Measurements from ENCODE around the gene CELSR2. TPM values are rescaled to one million over a fixed set of nuclear protein-coding genes. Genes with fewer than 3 reads are reported as not detected.

Gene CELSR2
- total RNA-seq, 1 experiment from 2014 or later, result 17.1 TPM

DNA sequence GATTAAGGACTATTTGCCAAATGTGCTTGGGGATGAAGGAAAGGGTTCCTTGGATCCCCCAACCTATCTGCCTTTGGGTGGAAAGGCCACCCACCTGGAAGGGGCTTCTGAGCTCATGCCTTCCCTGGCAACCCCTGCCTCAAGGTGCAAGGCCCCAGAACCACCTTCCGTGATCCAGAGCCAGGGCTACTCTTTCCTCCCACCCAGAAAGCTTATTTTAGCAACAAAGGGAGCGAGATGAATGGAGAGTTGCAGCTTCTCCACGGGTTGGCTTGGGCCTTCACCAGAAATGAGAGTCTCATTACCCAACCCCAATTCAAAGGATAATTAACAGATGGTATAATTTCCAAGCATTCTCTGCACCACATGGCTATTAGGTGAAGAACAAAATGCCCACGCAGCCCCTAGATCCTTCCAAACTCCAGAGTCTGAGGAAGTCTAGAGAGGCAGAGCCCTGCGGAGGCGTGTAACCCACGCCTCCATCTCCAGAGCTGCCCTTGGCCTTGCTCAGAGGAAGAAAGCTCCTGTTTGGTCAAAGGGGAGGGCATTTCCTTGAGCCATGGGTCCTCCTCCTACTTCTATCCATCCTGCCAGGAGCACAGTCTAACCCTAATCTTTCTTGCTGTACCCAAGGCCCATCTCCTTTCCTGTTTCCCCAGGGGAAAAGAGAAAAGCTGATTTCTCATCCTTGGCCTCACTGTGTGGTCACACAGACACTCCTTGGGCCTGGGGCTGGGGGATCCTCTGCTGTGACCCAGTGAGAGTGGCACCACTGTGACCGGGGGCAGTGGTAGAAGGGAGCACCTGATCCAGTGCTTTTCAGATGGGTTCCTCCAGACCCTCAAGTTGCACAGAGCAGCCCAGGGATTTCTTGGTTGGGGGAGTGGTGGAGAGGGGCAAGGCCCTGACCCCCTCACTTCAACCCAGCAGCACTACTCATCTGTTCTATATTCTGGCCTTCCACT lies 1.7 kb upstream of the CELSR2 start (continued):
- TF ChIP-seq, protein P1, sequence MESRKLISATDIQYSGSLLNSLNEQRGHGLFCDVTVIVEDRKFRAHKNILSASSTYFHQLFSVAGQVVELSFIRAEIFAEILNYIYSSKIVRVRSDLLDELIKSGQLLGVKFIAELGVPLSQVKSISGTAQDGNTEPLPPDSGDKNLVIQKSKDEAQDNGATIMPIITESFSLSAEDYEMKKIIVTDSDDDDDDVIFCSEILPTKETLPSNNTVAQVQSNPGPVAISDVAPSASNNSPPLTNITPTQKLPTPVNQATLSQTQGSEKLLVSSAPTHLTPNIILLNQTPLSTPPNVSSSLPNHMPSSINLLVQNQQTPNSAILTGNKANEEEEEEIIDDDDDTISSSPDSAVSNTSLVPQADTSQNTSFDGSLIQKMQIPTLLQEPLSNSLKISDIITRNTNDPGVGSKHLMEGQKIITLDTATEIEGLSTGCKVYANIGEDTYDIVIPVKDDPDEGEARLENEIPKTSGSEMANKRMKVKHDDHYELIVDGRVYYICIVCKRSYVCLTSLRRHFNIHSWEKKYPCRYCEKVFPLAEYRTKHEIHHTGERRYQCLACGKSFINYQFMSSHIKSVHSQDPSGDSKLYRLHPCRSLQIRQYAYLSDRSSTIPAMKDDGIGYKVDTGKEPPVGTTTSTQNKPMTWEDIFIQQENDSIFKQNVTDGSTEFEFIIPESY (IDR thresholded peaks at IDR 0.05; ENCODE audit: extremely low read depth, insufficient replicate concordance, low read length), result no peak
- TF ChIP-seq EZH2 (IDR thresholded peaks at IDR 0.05) (no peak), FOSL1 (IDR thresholded peaks at IDR 0.05; ENCODE audit: low read depth) (no peak), RAD21 (IDR thresholded peaks at IDR 0.05; ENCODE audit: low read depth) (no peak), SIN3A (IDR thresholded peaks at IDR 0.05; ENCODE audit: low read depth) (no peak), ELF1 (IDR thresholded peaks at IDR 0.05; ENCODE audit: borderline replicate concordance, low read depth) (no peak), POLR2AphosphoS5 (IDR thresholded peaks at IDR 0.05; ENCODE audit: low read depth, low read length) (no peak), SP1 (IDR thresholded peaks at IDR 0.05; ENCODE audit: low read depth) (no peak), EGR1 (IDR thresholded peaks at IDR 0.05; ENCODE audit: low read depth) (no peak)
- TF ChIP-seq, protein P2, sequence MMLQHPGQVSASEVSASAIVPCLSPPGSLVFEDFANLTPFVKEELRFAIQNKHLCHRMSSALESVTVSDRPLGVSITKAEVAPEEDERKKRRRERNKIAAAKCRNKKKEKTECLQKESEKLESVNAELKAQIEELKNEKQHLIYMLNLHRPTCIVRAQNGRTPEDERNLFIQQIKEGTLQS (IDR thresholded peaks at IDR 0.05), result no peak

DNA sequence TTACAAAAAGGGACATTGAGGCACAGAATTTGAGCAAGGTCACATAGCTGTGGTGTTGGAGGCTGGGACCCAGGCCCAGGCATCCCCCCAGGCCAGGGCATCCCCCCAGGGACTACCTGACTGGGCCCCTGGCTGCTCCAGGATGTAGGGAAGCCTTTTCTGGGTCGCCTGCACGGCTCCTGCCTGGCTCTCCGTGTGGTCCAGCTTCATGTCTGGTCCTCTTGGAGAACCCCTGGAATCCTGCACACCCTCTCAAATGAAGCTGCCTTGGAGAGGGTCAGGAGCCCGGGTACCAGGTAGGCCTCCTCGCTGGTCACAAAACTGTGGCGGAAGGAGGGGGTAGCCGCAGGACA lies 919 bp upstream of the CELSR2 start:
- H3K27me3 ChIP-seq (ENCODE audit: insufficient read depth, low read length), result no peaks in the 10 kb centered on the region
- no peak overlapping the region for H3K27ac ChIP-seq (ENCODE audit: low read depth, low read length)
- DNase-seq (ENCODE audit: low read depth, low spot score), result no peak
- peaks cover 5 to 14% of the 10 kb centered on the region in 2 experiments; a peak in 3 of 4 replicates for H3K4me1 ChIP-seq (ENCODE audit: control insufficient read depth in 1 of 2, insufficient read depth in 2 of 2, low read length in 2 of 2)
- ATAC-seq, result no peak
- H3K9me3 ChIP-seq (ENCODE audit: control insufficient read depth in 1 of 2, insufficient read depth in 1 of 2, low read depth in 1 of 2, low read length in 2 of 2), result no peaks in the 10 kb centered on the region
- ChIA-PET RAD21 (ENCODE audit: low non-redundant PET in 1 of 2, low total read pairs in 2 of 2, uncharacterized antibody in 2 of 2, unreplicated experiment in 2 of 2) (no interaction called here), POLR2A (interaction anchor here (1.1 kb wide), 1 partner anchor 8 kb away, joined by 3 read pairs; no protein-coding TSS in a partner anchor), CTCF (interaction anchor here (1.0 kb wide), 1 partner anchor 9 kb away, joined by 3 read pairs; no protein-coding TSS in a partner anchor)
- no TSS peak for BruUV-seq (replicated peaks)
- H4K20me1 ChIP-seq (ENCODE audit: insufficient read depth), result no peaks in the 10 kb centered on the region
- H3K36me3 ChIP-seq (ENCODE audit: control insufficient read depth in 1 of 2, insufficient read depth in 2 of 2, low read length in 2 of 2), result no peaks in the 10 kb centered on the region
- no peaks in the 10 kb centered on the region for H3K9me2 ChIP-seq (ENCODE audit: insufficient read depth)
- H3K4me2 ChIP-seq (ENCODE audit: low read length), result no peak overlapping the region
- H2AFZ ChIP-seq (ENCODE audit: low read depth, low read length, poor library complexity, severe bottlenecking), result peak overlapping the region; percentile 59
- no peaks in the 10 kb centered on the region for H3K79me2 ChIP-seq (ENCODE audit: insufficient read depth, low read length)
- H3K9ac ChIP-seq (ENCODE audit: low read length), result no peak overlapping the region
- intact Hi-C loops (cut with micrococcal nuclease), result no loop called here
- no peak overlapping the region for H3K4me3 ChIP-seq (replicated peaks in 1 of 2; ENCODE audit: low read depth in 1 of 2, low read length in 2 of 2)
- no peak for TF ChIP-seq POLR2AphosphoS5 (IDR thresholded peaks at IDR 0.05; ENCODE audit: low read depth, low read length)
- TF ChIP-seq SIN3A (IDR thresholded peaks at IDR 0.05; ENCODE audit: low read depth), result no peak
- TF ChIP-seq EGR1 (IDR thresholded peaks at IDR 0.05; ENCODE audit: low read depth), result no peak
- TF ChIP-seq CEBPB (IDR thresholded peaks at IDR 0.05; ENCODE audit: low read depth), result no peak
- TF ChIP-seq FOSL1 (IDR thresholded peaks at IDR 0.05; ENCODE audit: low read depth), result no peak
- no peak for TF ChIP-seq POLR2A (IDR thresholded peaks at IDR 0.05; ENCODE audit: borderline replicate concordance, extremely low read depth, insufficient read depth, insufficient read length)
- TF ChIP-seq JUND (IDR thresholded peaks at IDR 0.05), result no peak
- TF ChIP-seq, protein P3, sequence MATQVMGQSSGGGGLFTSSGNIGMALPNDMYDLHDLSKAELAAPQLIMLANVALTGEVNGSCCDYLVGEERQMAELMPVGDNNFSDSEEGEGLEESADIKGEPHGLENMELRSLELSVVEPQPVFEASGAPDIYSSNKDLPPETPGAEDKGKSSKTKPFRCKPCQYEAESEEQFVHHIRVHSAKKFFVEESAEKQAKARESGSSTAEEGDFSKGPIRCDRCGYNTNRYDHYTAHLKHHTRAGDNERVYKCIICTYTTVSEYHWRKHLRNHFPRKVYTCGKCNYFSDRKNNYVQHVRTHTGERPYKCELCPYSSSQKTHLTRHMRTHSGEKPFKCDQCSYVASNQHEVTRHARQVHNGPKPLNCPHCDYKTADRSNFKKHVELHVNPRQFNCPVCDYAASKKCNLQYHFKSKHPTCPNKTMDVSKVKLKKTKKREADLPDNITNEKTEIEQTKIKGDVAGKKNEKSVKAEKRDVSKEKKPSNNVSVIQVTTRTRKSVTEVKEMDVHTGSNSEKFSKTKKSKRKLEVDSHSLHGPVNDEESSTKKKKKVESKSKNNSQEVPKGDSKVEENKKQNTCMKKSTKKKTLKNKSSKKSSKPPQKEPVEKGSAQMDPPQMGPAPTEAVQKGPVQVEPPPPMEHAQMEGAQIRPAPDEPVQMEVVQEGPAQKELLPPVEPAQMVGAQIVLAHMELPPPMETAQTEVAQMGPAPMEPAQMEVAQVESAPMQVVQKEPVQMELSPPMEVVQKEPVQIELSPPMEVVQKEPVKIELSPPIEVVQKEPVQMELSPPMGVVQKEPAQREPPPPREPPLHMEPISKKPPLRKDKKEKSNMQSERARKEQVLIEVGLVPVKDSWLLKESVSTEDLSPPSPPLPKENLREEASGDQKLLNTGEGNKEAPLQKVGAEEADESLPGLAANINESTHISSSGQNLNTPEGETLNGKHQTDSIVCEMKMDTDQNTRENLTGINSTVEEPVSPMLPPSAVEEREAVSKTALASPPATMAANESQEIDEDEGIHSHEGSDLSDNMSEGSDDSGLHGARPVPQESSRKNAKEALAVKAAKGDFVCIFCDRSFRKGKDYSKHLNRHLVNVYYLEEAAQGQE (IDR thresholded peaks at IDR 0.05; ENCODE audit: low read depth), result no peak
- TF ChIP-seq, protein P2 (IDR thresholded peaks at IDR 0.05), result no peak
- TF ChIP-seq SP1 (IDR thresholded peaks at IDR 0.05; ENCODE audit: low read depth), result no peak
- TF ChIP-seq, protein P1 (IDR thresholded peaks at IDR 0.05; ENCODE audit: extremely low read depth, insufficient replicate concordance, low read length), result no peak
